B cell (primary cell): Measurements from ENCODE around the gene ZC3HAV1.

Source experiments
- EZH2 ChIP-seq: IDR thresholded peaks from 2 replicates; pipeline ENCODE4 v1.6.1; 2012; ENCODE audit warnings: borderline replicate concordance, low read depth, mild to moderate bottlenecking, moderate library complexity, low read length; ENCODE audit not compliant: insufficient read depth, poor library complexity, severe bottlenecking
- TF ChIP-seq, protein P1 (sequence below): fragments of 200-600 bp; IDR thresholded peaks from one replicate; pipeline ENCODE4 v1.8.0; 2022; ENCODE audit warnings: antibody characterized with exemption, mild to moderate bottlenecking

- TF ChIP-seq, protein P1, sequence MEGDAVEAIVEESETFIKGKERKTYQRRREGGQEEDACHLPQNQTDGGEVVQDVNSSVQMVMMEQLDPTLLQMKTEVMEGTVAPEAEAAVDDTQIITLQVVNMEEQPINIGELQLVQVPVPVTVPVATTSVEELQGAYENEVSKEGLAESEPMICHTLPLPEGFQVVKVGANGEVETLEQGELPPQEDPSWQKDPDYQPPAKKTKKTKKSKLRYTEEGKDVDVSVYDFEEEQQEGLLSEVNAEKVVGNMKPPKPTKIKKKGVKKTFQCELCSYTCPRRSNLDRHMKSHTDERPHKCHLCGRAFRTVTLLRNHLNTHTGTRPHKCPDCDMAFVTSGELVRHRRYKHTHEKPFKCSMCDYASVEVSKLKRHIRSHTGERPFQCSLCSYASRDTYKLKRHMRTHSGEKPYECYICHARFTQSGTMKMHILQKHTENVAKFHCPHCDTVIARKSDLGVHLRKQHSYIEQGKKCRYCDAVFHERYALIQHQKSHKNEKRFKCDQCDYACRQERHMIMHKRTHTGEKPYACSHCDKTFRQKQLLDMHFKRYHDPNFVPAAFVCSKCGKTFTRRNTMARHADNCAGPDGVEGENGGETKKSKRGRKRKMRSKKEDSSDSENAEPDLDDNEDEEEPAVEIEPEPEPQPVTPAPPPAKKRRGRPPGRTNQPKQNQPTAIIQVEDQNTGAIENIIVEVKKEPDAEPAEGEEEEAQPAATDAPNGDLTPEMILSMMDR: no peak
- no peak for TF ChIP-seq EZH2
These were observed 6.3 kb downstream of the ZC3HAV1 start for GRCh38 chr7:139103057-139103815.
